Choroid plexus epithelial cell (primary cell): Measurements from ENCODE around the gene CBY1.

Source experiments
- DNase-seq: peaks from one replicate; pipeline ENCODE4 v3.0.0-alpha.2; 2010; ENCODE audit warnings: low read depth
- H3K4me3 ChIP-seq: 2 replicates; pipeline ENCODE4 v1.5.1; 2011; ENCODE audit warnings: low read depth, mild to moderate bottlenecking, control low read depth, low read length, moderate library complexity
- TF ChIP-seq, protein P1 (sequence below): conservative IDR thresholded peaks from 2 replicates; pipeline ENCODE4 v1.5.1; 2011; ENCODE audit warnings: low read depth, mild to moderate bottlenecking, control low read depth, inconsistent platforms, low read length, moderate library complexity

Gene CBY1

DNA sequence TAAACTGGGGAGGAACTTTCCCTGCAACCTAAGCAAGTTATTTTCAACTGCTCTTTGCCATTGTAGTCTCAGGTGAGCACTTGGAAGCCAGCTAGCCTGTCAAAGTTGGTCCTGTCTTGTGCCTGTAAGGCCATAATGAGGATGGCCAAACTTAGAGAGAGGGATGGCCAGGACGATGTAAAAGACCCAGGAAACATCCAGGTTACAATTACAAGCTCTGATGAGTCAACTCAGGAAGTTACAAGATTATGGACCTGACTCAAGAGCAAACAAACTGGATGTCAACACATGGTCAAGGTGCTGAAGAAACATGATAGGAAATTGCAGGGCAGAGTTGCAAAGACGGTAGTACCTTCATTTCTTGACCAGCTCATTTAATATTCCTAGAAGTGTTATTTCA is 50.9 kb downstream of the CBY1 start:
- TF ChIP-seq, protein P1, sequence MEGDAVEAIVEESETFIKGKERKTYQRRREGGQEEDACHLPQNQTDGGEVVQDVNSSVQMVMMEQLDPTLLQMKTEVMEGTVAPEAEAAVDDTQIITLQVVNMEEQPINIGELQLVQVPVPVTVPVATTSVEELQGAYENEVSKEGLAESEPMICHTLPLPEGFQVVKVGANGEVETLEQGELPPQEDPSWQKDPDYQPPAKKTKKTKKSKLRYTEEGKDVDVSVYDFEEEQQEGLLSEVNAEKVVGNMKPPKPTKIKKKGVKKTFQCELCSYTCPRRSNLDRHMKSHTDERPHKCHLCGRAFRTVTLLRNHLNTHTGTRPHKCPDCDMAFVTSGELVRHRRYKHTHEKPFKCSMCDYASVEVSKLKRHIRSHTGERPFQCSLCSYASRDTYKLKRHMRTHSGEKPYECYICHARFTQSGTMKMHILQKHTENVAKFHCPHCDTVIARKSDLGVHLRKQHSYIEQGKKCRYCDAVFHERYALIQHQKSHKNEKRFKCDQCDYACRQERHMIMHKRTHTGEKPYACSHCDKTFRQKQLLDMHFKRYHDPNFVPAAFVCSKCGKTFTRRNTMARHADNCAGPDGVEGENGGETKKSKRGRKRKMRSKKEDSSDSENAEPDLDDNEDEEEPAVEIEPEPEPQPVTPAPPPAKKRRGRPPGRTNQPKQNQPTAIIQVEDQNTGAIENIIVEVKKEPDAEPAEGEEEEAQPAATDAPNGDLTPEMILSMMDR: no peak
- H3K4me3 ChIP-seq: peak overlapping the region; percentile 93
- peak; percentile 64 for DNase-seq

- TF ChIP-seq, protein P1: no peak
- DNase-seq: no peak
- H3K4me3 ChIP-seq: no peak overlapping the region
Observed at GRCh38 chr22:38707984-38708383, 51.5 kb downstream of the CBY1 start.

- H3K4me3 ChIP-seq: no peak overlapping the region
- DNase-seq: no peak
- TF ChIP-seq, protein P1: no peak
Observed at GRCh38 chr22:38709306-38709705, 52.9 kb downstream of the CBY1 start.

GRCh38 chr22:38710351-38710750 is 53.9 kb downstream of the CBY1 start:
- no peak overlapping the region for H3K4me3 ChIP-seq
- DNase-seq: no peak
- TF ChIP-seq, protein P1: no peak

DNA sequence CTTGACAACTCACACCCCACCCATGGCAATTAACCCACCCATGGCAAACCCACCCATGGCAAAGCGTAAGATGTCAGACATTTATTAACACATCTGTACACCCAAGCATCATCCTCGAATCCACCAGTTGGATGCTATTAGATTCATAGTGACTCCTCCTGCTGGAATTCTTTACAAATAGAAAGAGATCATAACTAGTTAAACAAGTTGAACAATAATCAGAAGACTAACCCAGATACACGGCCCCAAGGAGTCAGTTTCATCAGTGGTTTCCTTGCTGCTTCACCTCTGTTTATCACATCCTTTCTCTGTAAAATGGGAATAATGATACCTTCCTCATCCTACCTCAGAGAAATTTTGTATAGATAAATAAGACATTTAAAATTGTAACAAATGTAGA is 54.4 kb downstream of the CBY1 start:
- no peak for DNase-seq
- TF ChIP-seq, protein P1: no peak
- H3K4me3 ChIP-seq: no peak overlapping the region

GRCh38 chr22:38712486-38713207 is 56.2 kb downstream of the CBY1 start:
- TF ChIP-seq, protein P1: no peak
- DNase-seq: no peak
- H3K4me3 ChIP-seq: no peak overlapping the region

DNA sequence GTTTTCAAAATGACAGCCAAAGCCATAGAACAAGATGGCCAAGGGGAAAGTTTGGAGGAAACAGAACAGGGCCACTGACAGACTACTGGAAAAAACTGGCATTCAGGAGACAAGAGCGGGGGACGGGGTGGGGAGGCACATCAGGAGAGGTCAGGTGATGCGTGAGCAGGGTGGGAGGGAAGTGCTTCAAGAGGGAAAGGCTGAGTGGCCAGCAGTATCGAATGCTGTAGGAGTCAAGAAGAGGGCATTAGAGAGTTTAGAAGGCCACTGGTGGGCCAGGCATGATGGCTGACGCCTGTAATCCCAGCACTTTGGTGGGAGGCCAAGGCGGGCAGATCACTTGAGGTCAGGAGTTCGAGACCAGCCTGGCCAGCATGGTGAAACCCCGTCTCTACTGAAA is 57.5 kb downstream of the CBY1 start:
- no peak overlapping the region for H3K4me3 ChIP-seq
- no peak for DNase-seq
- TF ChIP-seq, protein P1: no peak
